Measurements from ENCODE around the gene LIMK2.
"Not testable (repeated sequence)": the region's sequence is repeated elsewhere in the genome, so short reads cannot be mapped to it uniquely, and the experiment has no call there.

The LIMK2 gene

DNA sequence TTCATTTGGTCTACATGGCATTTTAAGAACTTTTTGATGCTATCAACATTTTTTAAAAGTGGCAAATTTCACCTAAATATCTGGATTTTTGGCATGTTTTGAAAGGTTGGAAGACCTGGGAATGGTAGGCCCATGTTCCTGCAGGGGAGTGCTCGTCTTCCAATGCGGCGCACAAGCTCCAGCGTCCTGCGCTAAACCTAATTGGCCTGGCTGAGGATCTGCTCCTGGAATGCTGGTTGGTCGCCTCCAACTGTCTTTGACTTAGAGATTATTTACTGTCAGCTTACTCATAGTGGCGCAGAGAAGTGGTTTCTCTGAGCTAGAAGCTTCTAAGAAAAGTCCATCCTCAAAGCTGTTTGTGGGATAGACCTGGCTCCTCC is 626 bp upstream of the LIMK2 start:
- DNase-seq (ENCODE audit: low read depth in 2 of 2) = no peak

- no peak for DNase-seq (ENCODE audit: low read depth in 2 of 2)
These were observed 908 bp downstream of the LIMK2 start for GRCh38 chr22:31212783-31213629.

DNA sequence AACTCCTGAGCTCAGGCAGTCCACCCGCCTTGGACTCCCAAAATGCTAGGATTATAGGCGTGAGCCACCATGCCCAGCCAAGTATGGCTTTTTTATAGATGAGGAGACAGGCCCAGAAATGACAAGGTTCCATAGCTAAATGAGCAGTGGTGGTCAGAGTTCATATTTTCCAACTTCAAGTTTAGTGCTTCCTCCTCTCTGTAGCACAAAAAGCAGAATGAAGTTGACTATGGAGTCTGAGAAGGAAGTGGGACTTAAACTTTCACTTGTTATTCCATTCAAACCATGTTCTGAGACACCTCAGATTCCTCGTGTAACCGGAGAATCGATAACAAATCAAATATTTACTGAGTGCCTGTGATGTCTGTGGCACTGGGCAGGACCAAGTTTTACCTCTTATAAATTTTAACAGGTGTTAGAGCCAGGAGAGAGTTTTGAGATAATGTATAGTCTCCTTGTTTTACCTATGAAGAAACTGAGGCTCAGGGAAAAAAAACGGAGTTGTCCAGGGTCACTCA is 3.0 kb downstream of the LIMK2 start:
- DNase-seq (ENCODE audit: low read depth in 2 of 2) = no peak

DNA sequence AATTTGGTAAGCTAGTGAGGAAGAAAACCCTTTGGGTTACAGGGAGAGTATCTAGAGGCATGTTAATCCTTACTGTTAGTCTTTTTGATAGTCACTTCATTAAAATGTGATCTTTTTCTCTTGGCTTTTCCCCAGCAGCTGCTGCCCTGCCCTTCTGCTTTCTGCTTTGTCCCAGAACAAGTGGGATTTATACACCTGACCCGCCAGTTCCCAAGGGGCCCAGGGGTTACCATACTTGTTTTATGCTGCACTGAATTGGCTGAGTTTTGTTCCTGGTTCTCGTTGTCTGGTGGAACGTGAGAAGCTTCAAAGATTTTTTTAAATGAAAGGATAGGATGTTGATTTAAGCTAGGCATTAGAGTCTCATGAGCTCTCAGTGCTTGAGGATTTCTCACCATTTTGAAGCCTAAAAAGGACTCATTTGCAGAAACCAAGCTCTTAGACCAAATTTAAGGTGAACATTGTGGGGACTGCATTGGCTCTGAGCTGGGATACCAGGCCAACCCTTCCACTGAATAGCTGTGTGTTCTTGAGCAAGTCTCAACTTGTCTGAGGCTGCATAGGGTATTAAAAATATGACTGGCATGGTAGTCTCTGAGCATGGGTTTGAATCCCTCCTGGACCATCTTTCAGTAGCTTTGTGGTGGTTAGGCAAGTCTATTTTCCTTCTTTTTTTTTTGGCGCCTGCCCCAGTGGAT is 6.6 kb downstream of the LIMK2 start:
- DNase-seq (ENCODE audit: low read depth in 2 of 2) = no peak

DNA sequence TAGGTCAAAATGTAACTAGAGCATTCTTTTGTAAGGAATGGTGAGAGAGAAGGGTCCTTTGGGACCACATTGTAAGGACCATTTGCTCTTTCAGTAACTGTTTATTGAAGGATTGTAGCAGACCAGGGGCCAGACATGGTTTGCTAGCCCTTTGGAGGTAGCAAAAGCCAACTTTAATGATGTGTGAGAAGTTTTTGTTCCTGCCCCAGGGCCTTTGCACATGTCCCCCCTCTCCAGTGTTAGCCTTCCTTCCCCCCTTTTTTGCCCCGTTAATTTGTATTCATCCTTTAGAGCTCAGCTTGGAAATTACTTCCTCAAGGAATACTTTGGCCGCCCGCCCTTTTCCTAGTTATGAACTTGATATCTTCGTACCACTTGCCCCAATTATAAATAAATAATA is 9.0 kb downstream of the LIMK2 start:
- no peak for DNase-seq (ENCODE audit: low read depth in 2 of 2)

DNA sequence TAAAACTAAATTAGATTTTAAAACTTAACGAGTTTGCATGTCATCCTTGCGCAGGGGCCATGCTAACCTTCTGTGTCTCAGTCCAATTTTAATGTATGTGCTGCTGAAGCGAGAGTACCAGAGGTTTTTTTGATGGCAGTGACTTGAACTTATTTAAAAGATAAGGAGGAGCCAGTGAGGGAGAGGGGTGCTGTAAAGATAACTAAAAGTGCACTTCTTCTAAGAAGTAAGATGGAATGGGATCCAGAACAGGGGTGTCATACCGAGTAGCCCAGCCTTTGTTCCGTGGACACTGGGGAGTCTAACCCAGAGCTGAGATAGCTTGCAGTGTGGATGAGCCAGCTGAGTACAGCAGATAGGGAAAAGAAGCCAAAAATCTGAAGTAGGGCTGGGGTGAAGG is 10.6 kb downstream of the LIMK2 start:
- DNase-seq (ENCODE audit: low read depth in 2 of 2) = no peak

GRCh38 chr22:31223786-31224191 is 11.7 kb downstream of the LIMK2 start:
- no peak for DNase-seq (ENCODE audit: low read depth in 2 of 2)

DNA sequence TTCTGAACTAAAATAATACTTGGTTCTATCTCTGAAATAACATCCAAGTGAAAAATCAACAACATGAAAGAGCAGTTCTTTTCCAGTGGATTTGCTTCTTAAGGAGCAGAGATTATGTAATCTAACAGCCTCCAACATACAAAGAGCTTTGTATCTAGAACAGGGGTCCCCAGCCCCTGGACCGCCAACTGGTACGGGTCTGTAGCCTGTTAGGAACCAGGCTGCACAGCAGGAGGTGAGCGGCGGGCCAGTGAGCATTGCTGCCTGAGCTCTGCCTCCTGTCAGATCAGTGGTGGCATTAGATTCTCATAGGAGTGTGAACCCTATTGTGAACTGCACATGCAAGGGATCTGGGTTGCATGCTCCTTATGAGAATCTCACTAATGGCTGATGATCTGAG is 12.6 kb downstream of the LIMK2 start:
- not testable (repeated sequence) for DNase-seq (ENCODE audit: low read depth in 2 of 2)

- no peak for DNase-seq (ENCODE audit: low read depth in 2 of 2)
These were observed 15.1 kb downstream of the LIMK2 start for GRCh38 chr22:31227186-31227585.

- no peak for DNase-seq (ENCODE audit: low read depth in 2 of 2)
These were observed 17.4 kb downstream of the LIMK2 start for GRCh38 chr22:31229402-31230079.

GRCh38 chr22:31230155-31230870 is 18.2 kb downstream of the LIMK2 start:
- no peak for DNase-seq (ENCODE audit: low read depth in 2 of 2)

GRCh38 chr22:31230871-31231621 is 18.9 kb downstream of the LIMK2 start:
- DNase-seq (ENCODE audit: low read depth in 2 of 2) = peak in 1 of 2 donors; percentile 29

DNA sequence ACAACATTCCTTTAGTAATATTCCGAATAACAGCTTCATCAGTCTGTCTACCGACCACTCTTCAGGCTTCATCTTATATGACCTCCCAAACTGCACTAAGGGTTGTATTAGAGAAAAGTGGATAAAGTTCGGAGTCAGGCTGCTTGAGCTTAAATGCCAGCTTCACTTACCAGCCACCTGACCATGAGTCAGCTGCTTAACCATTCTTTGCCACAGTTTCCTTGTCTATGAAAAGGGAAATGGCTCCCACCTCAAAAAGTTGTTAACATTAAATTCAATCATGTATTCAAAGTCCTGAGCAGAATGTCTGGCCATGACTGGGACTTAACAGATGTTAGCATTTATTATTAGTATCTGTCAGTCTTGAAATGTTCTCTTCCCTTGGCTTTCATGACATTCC is 20.9 kb downstream of the LIMK2 start:
- no peak for DNase-seq (ENCODE audit: low read depth in 2 of 2)

DNA sequence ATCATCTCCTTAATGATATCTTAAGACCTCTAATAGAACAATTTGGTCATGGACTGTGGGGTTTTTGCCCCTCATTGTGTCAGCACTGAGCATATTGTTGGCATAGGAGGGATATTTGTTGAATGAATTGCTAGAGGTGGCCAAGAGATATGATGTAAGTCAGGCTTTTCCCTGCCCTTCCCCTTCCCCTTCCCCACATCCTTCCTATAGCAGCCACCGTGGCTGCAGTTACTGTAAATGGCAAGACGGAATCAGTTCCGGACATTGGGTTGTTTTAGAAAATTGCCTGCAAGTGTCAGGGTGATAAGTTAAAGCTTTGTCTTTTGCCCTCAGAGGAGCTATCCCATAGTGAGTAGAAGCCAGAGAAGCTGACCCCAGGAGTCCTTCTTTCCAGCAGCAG is 23.0 kb downstream of the LIMK2 start:
- DNase-seq (ENCODE audit: low read depth in 2 of 2) = no peak

- DNase-seq (ENCODE audit: low read depth in 2 of 2) = not testable (repeated sequence)
These were observed 23.9 kb downstream of the LIMK2 start for GRCh38 chr22:31236044-31236443.

DNA sequence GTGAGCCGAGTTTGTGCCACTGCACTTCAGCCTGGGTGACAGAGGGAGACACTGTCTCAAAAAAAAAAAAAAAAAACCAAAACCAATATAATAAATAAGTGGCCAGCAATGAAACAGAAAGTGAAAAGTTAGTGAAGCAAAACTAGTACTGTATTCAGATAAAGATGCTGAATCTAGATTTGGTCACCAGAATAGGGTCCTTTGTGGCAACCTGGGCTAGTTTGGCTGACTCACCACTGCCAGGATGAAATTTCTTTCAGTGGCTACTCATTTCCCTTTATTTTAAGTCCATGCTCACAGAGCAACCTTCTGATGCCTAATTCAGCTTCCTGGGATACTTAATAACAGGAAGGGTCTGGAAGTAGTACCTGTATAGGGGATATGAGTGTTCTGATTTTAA is 26.0 kb downstream of the LIMK2 start:
- DNase-seq (ENCODE audit: low read depth in 2 of 2) = no peak

DNA sequence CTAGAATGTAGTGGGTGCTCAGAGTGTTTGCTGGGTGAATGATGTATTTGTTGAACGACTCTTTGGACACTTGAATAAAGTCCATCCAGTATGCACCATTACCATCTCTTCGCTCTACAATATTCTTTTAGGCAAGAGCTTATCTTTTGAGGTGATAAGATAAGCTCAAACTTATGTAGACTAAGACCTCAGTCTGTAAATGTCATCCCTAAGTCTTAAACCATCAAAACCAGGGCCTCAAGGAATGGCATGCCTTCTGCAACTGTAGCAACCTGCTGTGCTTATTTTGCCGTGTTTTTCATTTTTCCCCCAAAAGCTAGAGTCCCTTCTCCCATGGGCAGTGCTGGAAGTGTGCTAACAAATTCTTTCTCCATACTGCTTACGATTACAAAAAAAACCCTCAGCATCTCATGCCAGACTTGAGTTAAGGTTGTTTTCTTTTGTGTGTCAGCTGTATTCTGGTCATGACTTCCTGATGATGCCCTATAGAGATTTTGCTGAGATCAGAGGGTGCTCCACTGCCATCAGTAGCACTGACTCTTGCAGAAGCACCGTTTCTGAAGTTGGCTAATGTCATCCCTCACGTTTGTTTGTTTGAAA is 27.8 kb downstream of the LIMK2 start:
- no peak for DNase-seq (ENCODE audit: low read depth in 2 of 2)

- DNase-seq (ENCODE audit: low read depth in 2 of 2) = no peak
These were observed 29.1 kb downstream of the LIMK2 start for GRCh38 chr22:31241200-31241599.

DNA sequence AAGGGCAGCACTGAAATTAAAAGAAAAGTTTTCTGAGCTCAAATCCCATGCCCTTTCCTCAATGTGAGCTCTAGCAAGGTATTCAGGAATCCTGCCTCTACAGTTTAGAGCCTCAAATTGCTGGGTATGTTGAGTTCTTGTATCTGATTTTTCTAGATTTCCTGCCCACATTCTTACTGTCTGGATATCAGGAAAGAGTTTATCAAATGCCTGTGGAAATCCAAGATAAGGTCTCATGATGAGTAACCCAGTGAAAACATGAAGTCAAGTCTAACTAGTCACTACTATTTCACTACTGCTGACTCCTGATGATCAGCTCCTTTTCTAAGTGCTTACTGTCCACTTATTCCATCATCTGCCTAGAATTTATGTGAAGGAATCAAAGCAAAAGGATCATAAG is 29.8 kb downstream of the LIMK2 start:
- DNase-seq (ENCODE audit: low read depth in 2 of 2) = no peak

GRCh38 chr22:31243339-31244045 is 31.4 kb downstream of the LIMK2 start:
- no peak for DNase-seq (ENCODE audit: low read depth in 2 of 2)

All from activated CD4-positive, alpha-beta T cell treated with anti-CD3 and anti-CD28 coated beads for 24 hours (primary cell).